Kidney (tissue), 14 donors: ENCODE measurements around the gene DR1. TPM values are rescaled to one million over a fixed set of nuclear protein-coding genes. Genes with fewer than 3 reads are reported as not detected.

Experiments
- DNase-seq, 5 donors: peaks; one replicate each; pipeline ENCODE4 v3.0.0-alpha.2; 2013 to 2020
- FAIRE-seq: peaks from 2 replicates; lab custom pipeline; 2012; peaks lifted over from hg19 to GRCh38; lab: Jason Lieb, UNC
- H3K27ac ChIP-seq, 2 donors: one replicate each; pipeline ENCODE4 v1.7.0; 2013; ENCODE audit warnings: low read depth in 2 of 2, low read length in 2 of 2, inconsistent platforms in 1 of 2
- H3K27me3 ChIP-seq: one replicate; pipeline ENCODE4 v1.7.1; 2013; ENCODE audit warnings: low read length, inconsistent platforms; ENCODE audit not compliant: control insufficient read depth, insufficient read depth
- H3K36me3 ChIP-seq, 3 donors: one replicate each; pipeline versions ENCODE4 v1.7.0 to v1.7.1; 2013; ENCODE audit warnings: low read length in 3 of 3, control low read depth in 1 of 3, inconsistent platforms in 1 of 3; ENCODE audit not compliant: insufficient read depth in 3 of 3, control insufficient read depth in 2 of 3
- H3K4me1 ChIP-seq, 3 donors: one replicate each; pipeline versions ENCODE4 v1.7.0 to v1.7.1; 2013; ENCODE audit warnings: low read length in 3 of 3, inconsistent platforms in 1 of 3, low read depth in 1 of 3; ENCODE audit not compliant: control insufficient read depth in 2 of 3, insufficient read depth in 2 of 3
- H3K4me3 ChIP-seq, 3 donors: one replicate each; pipeline versions ENCODE4 v1.7.0 to v1.8.1; 2013; ENCODE audit warnings: low read length in 3 of 3, control low read depth in 1 of 3, inconsistent platforms in 1 of 3
- H3K9ac ChIP-seq, 3 donors: one replicate each; pipeline versions ENCODE4 v1.7.0 to v1.7.1; 2013; ENCODE audit warnings: low read length in 3 of 3, control low read depth in 1 of 3, inconsistent platforms in 1 of 3
- H3K9me3 ChIP-seq, 3 donors: one replicate each; pipeline versions ENCODE4 v1.7.0 to v1.7.1; 2013; ENCODE audit warnings: low read length in 3 of 3, control low read depth in 1 of 3, inconsistent platforms in 1 of 3; ENCODE audit not compliant: control insufficient read depth in 2 of 3, insufficient read depth in 1 of 3
- intact Hi-C: fragments of 100-400 bp; cut with DNase I; formaldehyde crosslinking; loops from one replicate; pipeline ENCODE4 v1.11.1; 2022
- polyA plus RNA-seq: library from polyadenylated mRNA; stranded (reverse); fragments of 350-450 nt; fragmentation: Illumina TruSeq; extraction: RNeasy Lipid Tissue Mini Kit (QIAGEN cat#74804); gene quantifications from one replicate; pipeline ENCODE4 v1.2.3, GENCODE V29; 2014; ENCODE audit warnings: low read depth, low replicate concordance; ENCODE audit not compliant: insufficient read depth
- total RNA-seq: library from RNA; stranded (reverse); fragmentation: NEBNext Ultra II Directional; extraction: Animal tissue kit (Norgen Biotek cat#: 25700); gene quantifications from one replicate; pipeline ENCODE4 v1.2.1, GENCODE V29; 2021
- TF ChIP-seq, protein P1 (sequence below): IDR thresholded peaks from 3 replicates; pipeline ENCODE4 v1.5.1; 2012; ENCODE audit warnings: mild to moderate bottlenecking, moderate library complexity, borderline replicate concordance; ENCODE audit not compliant: insufficient read depth; ENCODE audit errors: extremely low read depth
- donor health status: control.
- donor health status: control.
- donor health status: control.
- donor health status: control.
- donor health status: control.
- donor health status: DM: yes; HTN: yes; CAD: no.
- donor health status: Normal renal cell carcinoma (clear cell type).

The DR1 gene
- total and polyA plus RNA-seq, 2 donors from 2014 or later = 15.6 to 49.8 TPM

DNA sequence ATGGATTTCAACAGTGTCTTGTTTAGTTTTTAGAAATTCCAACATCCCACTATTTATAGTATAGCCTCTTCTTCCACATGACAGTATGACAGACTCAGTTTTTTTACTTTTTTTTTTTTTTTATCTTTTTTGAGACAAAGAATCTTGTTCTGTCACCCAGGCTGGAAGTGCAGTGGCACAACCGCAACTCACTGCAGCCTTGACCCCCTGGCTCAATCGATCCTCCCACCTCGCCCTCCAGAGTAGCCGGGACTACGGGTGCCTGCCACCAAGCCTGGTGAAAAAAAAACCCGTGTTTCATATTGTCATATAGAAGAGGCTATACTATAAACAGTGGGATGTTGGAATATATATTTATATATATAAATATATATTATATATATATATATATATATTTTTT is 1.2 kb upstream of the DR1 start:
- TF ChIP-seq, protein P1, sequence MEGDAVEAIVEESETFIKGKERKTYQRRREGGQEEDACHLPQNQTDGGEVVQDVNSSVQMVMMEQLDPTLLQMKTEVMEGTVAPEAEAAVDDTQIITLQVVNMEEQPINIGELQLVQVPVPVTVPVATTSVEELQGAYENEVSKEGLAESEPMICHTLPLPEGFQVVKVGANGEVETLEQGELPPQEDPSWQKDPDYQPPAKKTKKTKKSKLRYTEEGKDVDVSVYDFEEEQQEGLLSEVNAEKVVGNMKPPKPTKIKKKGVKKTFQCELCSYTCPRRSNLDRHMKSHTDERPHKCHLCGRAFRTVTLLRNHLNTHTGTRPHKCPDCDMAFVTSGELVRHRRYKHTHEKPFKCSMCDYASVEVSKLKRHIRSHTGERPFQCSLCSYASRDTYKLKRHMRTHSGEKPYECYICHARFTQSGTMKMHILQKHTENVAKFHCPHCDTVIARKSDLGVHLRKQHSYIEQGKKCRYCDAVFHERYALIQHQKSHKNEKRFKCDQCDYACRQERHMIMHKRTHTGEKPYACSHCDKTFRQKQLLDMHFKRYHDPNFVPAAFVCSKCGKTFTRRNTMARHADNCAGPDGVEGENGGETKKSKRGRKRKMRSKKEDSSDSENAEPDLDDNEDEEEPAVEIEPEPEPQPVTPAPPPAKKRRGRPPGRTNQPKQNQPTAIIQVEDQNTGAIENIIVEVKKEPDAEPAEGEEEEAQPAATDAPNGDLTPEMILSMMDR = no peak
- intact Hi-C loops = no loop called here
- Histone ChIP-seq H3K36me3 (no peaks in the 10 kb centered on the region), H3K27ac (no peak overlapping the region), H3K4me3 (no peak overlapping the region), H3K9ac (no peak overlapping the region), H3K27me3 (no peaks in the 10 kb centered on the region), H3K4me1 (peaks cover 0 to under 1% (median 0%) of the 10 kb centered on the region in 3 donors), H3K9me3 (no peaks in the 10 kb centered on the region)
- FAIRE-seq (no peak), DNase-seq (peak in 1 of 5 donors; percentile 41)

DNA sequence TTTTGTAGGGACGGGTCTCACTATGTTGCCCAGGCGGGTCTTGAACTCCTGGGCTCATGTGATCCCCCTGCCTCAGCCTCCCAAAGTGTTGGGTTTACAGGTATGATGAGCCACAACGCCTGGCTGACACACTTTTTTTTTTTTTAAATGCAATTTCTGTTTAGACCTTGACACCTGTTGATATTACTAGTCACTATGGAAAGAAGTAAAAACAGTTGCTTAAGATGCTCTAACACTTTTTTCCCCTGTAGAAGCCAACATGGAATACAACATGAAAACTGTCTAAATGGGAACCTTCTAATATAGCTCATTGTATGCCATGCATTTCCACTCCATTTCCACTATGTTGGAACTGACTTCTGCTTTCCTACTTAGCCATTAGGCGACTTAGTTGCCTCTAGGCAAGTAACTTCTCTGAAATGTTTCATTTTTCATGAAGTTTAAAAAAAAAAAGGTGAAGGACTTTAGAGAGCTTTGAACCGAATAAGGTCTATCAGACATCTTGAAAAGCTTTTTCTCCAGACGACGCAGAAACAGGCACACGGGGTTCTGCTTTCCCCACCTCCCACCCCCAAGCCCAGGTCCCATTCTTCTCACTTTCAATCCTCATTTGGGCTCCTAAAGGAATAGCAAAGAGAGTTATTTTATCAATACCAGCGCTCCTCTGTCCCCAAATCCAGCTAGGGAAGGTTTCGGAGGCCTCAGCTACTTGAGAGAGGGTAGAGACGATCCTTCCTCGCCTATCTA is 648 bp upstream of the DR1 start:
- Histone ChIP-seq H3K9ac (peak overlapping the region; percentile 90 to 99 (median 93)), H3K27me3 (no peaks in the 10 kb centered on the region), H3K4me1 (peaks cover 0 to 4% (median under 1%) of the 10 kb centered on the region in 3 donors), H3K9me3 (no peaks in the 10 kb centered on the region), H3K4me3 (peak overlapping the region; percentile 81 to 93 (median 90)), H3K36me3 (no peaks in the 10 kb centered on the region), H3K27ac (peak overlapping the region; percentile 95 to 97)
- no peak for FAIRE-seq
- intact Hi-C loops = no loop called here
- DNase-seq = no peak
- TF ChIP-seq, protein P1 = no peak

DNA sequence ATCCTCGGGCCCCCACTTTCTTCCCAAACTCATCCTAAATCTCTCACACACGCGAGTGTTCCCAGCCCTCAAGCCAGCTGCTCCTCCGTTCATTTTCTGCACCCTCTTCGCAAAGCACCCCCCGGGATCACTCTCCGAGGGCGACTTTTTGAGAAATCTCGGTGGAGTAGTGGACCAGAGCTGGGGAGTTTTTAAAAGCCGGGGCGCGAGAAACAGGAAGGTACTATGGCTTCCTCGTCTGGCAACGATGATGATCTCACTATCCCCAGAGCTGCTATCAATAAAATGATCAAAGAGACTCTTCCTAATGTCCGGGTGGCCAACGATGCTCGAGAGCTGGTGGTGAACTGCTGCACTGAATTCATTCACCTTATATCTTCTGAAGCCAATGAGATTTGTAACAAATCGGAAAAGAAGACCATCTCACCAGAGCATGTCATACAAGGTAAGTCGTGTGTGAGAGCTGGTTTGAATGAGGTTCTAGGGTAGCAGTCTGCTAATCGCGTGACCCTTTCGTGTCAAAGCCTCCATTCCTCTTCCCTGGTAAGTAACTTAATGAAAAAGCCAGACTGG is 800 bp downstream of the DR1 start:
- FAIRE-seq = no peak

More for the DNA sequence above, 800 bp downstream of the DR1 start:
- Histone ChIP-seq H3K36me3 (no peaks in the 10 kb centered on the region), H3K9me3 (no peaks in the 10 kb centered on the region), H3K9ac (peak overlapping the region; percentile 35 to 99 (median 81)), H3K4me1 (peaks cover 0 to 5% (median 4%) of the 10 kb centered on the region in 3 donors), H3K27me3 (no peaks in the 10 kb centered on the region), H3K27ac (peak overlapping the region; percentile 95 to 97), H3K4me3 (peak overlapping the region; percentile 81 to 93 (median 90))
- intact Hi-C loops = no loop called here
- peak in 3 of 5 donors; percentile 54 to 62 (median 55) for DNase-seq
- TF ChIP-seq, protein P1 = no peak
